ENCODE results near the gene SPECC1L.

SPECC1L gene

GRCh38 chr22:24376002-24376401 lies 105.4 kb downstream of the SPECC1L start:
- no peak overlapping the region for H3K4me3 ChIP-seq (replicated peaks in 1 of 2; ENCODE audit: low read depth in 2 of 2, low read length in 2 of 2)
- no peak for TF ChIP-seq CTCF (IDR thresholded peaks at IDR 0.05; ENCODE audit: low read depth, low read length)
- DNase-seq (ENCODE audit: low read depth in 2 of 2) = no peak

GRCh38 chr22:24376586-24376985 lies 106.0 kb downstream of the SPECC1L start:
- H3K4me3 ChIP-seq (replicated peaks in 1 of 2; ENCODE audit: low read depth in 2 of 2, low read length in 2 of 2) = no peak overlapping the region
- no peak for DNase-seq (ENCODE audit: low read depth in 2 of 2)
- TF ChIP-seq CTCF (IDR thresholded peaks at IDR 0.05; ENCODE audit: low read depth, low read length) = no peak

DNA sequence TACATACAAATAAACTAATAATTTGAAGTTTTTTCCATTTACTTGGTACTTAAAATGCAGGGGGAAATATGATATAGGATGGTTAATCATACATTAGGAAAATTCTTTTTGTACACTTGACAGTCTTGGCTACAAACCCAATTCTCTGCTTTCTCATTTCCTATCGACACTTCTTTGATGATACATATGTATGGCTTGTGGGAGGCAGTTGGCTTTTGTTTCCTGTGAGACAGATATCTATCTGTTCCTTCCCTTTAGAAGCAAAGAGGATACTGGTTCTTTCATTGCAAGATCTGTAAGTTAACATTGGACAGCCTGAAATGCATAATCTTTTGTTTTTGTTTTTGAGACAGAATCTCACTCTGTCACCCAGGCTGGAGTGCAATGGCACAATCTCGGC lies 108.9 kb downstream of the SPECC1L start:
- no peak overlapping the region for H3K4me3 ChIP-seq (replicated peaks in 1 of 2; ENCODE audit: low read depth in 2 of 2, low read length in 2 of 2)
- peak in 1 of 2 donors; percentile 61 for DNase-seq (ENCODE audit: low read depth in 2 of 2)
- TF ChIP-seq CTCF (IDR thresholded peaks at IDR 0.05; ENCODE audit: low read depth, low read length) = no peak

GRCh38 chr22:24380220-24380904 lies 109.7 kb downstream of the SPECC1L start:
- no peak for DNase-seq (ENCODE audit: low read depth in 2 of 2)
- no peak for TF ChIP-seq CTCF (IDR thresholded peaks at IDR 0.05; ENCODE audit: low read depth, low read length)
- H3K4me3 ChIP-seq (replicated peaks in 1 of 2; ENCODE audit: low read depth in 2 of 2, low read length in 2 of 2) = no peak overlapping the region

DNA sequence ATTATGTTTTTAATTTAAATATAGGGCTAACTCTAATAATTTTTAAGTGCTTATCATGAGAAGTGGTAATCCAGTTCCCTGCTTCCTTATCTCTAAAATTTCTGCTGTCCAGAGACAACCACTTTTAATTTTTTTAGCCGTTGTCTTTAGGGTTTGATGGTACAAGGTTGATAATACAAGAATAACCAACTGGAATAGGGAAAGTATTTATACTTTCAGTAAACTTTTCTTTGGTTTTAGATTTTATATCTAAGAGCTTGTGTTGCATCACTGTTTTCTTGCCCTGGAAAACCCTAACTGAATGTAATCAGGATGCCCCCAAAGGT lies 110.2 kb downstream of the SPECC1L start:
- DNase-seq (ENCODE audit: low read depth in 2 of 2) = no peak
- no peak overlapping the region for H3K4me3 ChIP-seq (replicated peaks in 1 of 2; ENCODE audit: low read depth in 2 of 2, low read length in 2 of 2)
- TF ChIP-seq CTCF (IDR thresholded peaks at IDR 0.05; ENCODE audit: low read depth, low read length) = no peak

DNA sequence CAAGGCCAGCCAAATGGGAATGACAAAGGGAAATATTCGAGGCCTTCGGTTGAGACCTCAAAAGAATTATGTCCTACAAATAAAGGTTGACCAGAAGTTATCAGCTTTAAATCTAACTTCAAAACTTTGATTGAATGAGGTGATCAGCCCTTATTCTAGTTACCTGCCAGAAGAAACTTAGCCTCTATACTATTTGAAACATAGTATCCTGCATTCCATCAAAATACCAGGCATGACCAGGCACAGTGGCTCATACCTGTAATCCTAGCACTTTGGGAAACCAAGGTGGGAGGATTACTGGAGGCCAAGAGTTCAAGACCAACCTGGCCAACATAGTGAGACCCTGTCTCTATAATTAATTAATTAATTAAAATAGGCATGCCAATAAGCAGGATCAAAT lies 112.4 kb downstream of the SPECC1L start:
- no peak for TF ChIP-seq CTCF (IDR thresholded peaks at IDR 0.05; ENCODE audit: low read depth, low read length)
- DNase-seq (ENCODE audit: low read depth in 2 of 2) = no peak
- H3K4me3 ChIP-seq (replicated peaks in 1 of 2; ENCODE audit: low read depth in 2 of 2, low read length in 2 of 2) = no peak overlapping the region

DNA sequence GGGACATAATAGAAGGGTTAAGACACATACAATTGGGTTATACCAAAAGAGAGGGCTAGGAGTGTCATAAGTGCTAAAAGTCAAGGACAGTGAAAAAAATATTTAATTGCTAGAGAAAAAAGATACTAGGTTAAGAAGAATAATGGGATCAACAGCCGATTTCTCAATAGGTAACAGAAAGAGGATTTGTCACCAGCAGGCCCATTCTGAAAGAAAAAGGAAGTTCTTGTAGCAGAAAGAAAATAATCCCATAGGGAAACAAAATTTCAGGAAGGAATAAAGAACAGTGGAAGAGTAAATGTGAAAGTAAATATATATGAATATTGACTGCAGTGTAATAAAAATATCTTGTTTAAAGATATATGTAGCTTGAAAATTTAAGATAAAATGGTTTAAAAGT lies 113.5 kb downstream of the SPECC1L start:
- no peak for DNase-seq (ENCODE audit: low read depth in 2 of 2)
- H3K4me3 ChIP-seq (replicated peaks in 1 of 2; ENCODE audit: low read depth in 2 of 2, low read length in 2 of 2) = no peak overlapping the region
- TF ChIP-seq CTCF (IDR thresholded peaks at IDR 0.05; ENCODE audit: low read depth, low read length) = no peak

Measured in cardiac fibroblast (primary cell).